Neural progenitor cell (in vitro differentiated cells): ENCODE measurements around the gene LRFN2.

Experiments
- EZH2 ChIP-seq: fragments of 200-600 bp; sonication (generic); IDR thresholded peaks from 2 replicates; pipeline ENCODE4 v1.6.1; 2017; ENCODE audit warnings: antibody characterized with exemption, mild to moderate bottlenecking, moderate library complexity
- EZH2phosphoT487 ChIP-seq: fragments of 200-600 bp; sonication (generic); IDR thresholded peaks from 2 replicates; pipeline ENCODE4 v1.6.1; 2017; ENCODE audit warnings: antibody characterized with exemption
- TF ChIP-seq, protein P1 (sequence below): fragments of 200-600 bp; sonication (generic); IDR thresholded peaks from 2 replicates; pipeline ENCODE4 v1.5.1; 2017; ENCODE audit warnings: antibody characterized with exemption, mild to moderate bottlenecking

DNA sequence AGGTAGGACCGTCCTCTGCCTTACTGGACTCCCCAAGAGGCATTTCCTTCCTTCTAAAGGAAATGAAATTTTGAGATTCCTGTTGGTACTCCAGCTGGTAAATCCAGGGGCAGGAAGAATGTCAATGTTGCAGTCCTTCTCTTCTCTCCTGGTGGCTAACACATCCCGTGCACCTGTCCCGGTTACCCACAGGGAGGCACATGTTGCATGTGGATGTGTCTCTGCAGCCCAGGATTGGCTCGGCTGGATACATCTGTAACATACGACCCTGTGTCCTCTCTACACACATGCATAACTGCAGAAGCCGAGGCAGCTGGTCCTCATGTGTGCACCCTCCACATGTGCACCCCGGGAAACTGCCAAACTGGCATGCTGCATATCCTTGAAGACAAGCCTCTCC, 1.3 kb upstream of the LRFN2 start:
- TF ChIP-seq, protein P1, sequence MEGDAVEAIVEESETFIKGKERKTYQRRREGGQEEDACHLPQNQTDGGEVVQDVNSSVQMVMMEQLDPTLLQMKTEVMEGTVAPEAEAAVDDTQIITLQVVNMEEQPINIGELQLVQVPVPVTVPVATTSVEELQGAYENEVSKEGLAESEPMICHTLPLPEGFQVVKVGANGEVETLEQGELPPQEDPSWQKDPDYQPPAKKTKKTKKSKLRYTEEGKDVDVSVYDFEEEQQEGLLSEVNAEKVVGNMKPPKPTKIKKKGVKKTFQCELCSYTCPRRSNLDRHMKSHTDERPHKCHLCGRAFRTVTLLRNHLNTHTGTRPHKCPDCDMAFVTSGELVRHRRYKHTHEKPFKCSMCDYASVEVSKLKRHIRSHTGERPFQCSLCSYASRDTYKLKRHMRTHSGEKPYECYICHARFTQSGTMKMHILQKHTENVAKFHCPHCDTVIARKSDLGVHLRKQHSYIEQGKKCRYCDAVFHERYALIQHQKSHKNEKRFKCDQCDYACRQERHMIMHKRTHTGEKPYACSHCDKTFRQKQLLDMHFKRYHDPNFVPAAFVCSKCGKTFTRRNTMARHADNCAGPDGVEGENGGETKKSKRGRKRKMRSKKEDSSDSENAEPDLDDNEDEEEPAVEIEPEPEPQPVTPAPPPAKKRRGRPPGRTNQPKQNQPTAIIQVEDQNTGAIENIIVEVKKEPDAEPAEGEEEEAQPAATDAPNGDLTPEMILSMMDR, result no peak
- TF ChIP-seq EZH2, result no peak
- no peak for TF ChIP-seq EZH2phosphoT487
